ENCODE data around the gene MPL. TPM values are rescaled to one million over a fixed set of nuclear protein-coding genes. Genes with fewer than 3 reads are reported as not detected.

The MPL gene
- polyA plus RNA-seq, 1 of the 3 experiments (the other 2 are of a cell fraction): not detected

GRCh38 chr1:43293896-43294760, 43.5 kb upstream of the MPL start:
- ChIA-PET POLR2A (interaction anchor here (0.6 kb wide), 1 partner anchor 9 kb away, joined by 4 read pairs; no protein-coding TSS in a partner anchor), CTCF (interaction anchor here (0.9 kb wide), 1 partner anchor 14 kb away, joined by 3 read pairs; no protein-coding TSS in a partner anchor)
- Histone ChIP-seq H2AFZ (ENCODE audit: low read depth) (no peak overlapping the region), H3K79me2 (ENCODE audit: insufficient read depth) (no peaks in the 10 kb centered on the region), H3K9me2 (no peaks in the 10 kb centered on the region), H3K4me1 (ENCODE audit: control insufficient read depth in 1 of 2, insufficient read depth in 2 of 2, low read depth in 1 of 2, low read length in 1 of 2) (0 out of 4 replicates have a peak, but pooled peaks cover 0 to 6% of the 10 kb centered on the region in 2 experiments), H3F3A (replicated peaks; ENCODE audit: insufficient read depth) (no peaks in the 10 kb centered on the region), H3K9ac (no peak overlapping the region), H3K27me3 (ENCODE audit: insufficient read depth) (0 out of 2 replicates have a peak, but pooled peaks cover 5% of the 10 kb centered on the region), H3K9me3 (no peaks in the 10 kb centered on the region), H3K4me3 (ENCODE audit: low read depth in 2 of 2, low read length in 1 of 2) (no peak overlapping the region), H4K20me1 (ENCODE audit: insufficient read depth) (no peaks in the 10 kb centered on the region), H3K36me3 (replicated peaks in 1 of 2; ENCODE audit: control insufficient read depth in 1 of 2, insufficient read depth in 2 of 2, low read length in 1 of 2) (no peaks in the 10 kb centered on the region), H3K4me2 (no peak overlapping the region), H3K27ac (ENCODE audit: low read depth in 2 of 2, low read length in 1 of 2) (no peak overlapping the region)
- no peak for DNase-seq
- TF ChIP-seq TEAD4 (IDR thresholded peaks at IDR 0.05; ENCODE audit: borderline replicate concordance, insufficient read depth) (no peak), FOSL2 (IDR thresholded peaks at IDR 0.05; ENCODE audit: borderline replicate concordance, low read depth) (peak; percentile 3; the same call in 1 of the 2 replicates)
- 72% methylated on average over 7 of the region's 7 CpGs for WGBS (ENCODE audit: low lambda C conversion rate)

DNA sequence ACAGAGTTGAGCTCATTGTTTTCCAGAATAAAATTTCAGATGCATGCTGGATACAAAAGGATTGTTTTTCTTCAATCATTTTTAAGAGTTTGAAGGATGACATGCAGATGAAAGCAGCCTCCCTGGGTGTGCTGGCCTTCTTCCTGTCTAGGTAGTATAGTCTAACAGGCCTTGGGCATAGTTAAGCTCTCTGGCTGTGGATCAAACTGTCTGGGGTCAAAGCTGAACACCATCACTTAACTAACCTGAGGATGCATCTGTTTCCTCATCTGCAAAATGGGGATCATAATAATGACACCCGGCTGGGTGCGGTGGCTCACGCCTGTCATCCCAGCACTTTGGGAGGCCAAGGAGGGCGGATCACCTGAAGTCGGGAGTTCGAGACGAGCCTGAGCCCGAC, 42.9 kb upstream of the MPL start:
- H3K27ac ChIP-seq (ENCODE audit: low read depth in 2 of 2, low read length in 1 of 2): no peak overlapping the region
- no peak overlapping the region for H3K4me2 ChIP-seq
- 89% methylated on average over 8 of the region's 8 CpGs for WGBS (ENCODE audit: low lambda C conversion rate)

More for the DNA sequence above, 42.9 kb upstream of the MPL start:
- Histone ChIP-seq H3K9me3 (no peaks in the 10 kb centered on the region), H3K36me3 (replicated peaks in 1 of 2; ENCODE audit: control insufficient read depth in 1 of 2, insufficient read depth in 2 of 2, low read length in 1 of 2) (no peaks in the 10 kb centered on the region), H2AFZ (ENCODE audit: low read depth) (no peak overlapping the region), H3K4me1 (ENCODE audit: control insufficient read depth in 1 of 2, insufficient read depth in 2 of 2, low read depth in 1 of 2, low read length in 1 of 2) (0 out of 4 replicates have a peak, but pooled peaks cover 0 to 6% of the 10 kb centered on the region in 2 experiments), H3K27me3 (ENCODE audit: insufficient read depth) (0 out of 2 replicates have a peak, but pooled peaks cover 4% of the 10 kb centered on the region), H4K20me1 (ENCODE audit: insufficient read depth) (no peaks in the 10 kb centered on the region), H3K9me2 (no peaks in the 10 kb centered on the region), H3K79me2 (ENCODE audit: insufficient read depth) (no peaks in the 10 kb centered on the region), H3K4me3 (ENCODE audit: low read depth in 2 of 2, low read length in 1 of 2) (no peak overlapping the region), H3K9ac (no peak overlapping the region), H3F3A (replicated peaks; ENCODE audit: insufficient read depth) (no peaks in the 10 kb centered on the region)
- no peak for DNase-seq
- CTCF ChIA-PET: interaction anchor here (0.9 kb wide), 1 partner anchor 15 kb away, joined by 3 read pairs; no protein-coding TSS in a partner anchor
- POLR2A ChIA-PET: interaction anchor here (0.6 kb wide), 1 partner anchor 9 kb away, joined by 4 read pairs; no protein-coding TSS in a partner anchor
- TF ChIP-seq RCOR1 (IDR thresholded peaks at IDR 0.05; ENCODE audit: low read length) (no peak), GABPA (IDR thresholded peaks at IDR 0.05; ENCODE audit: low read depth) (no peak), MXI1 (IDR thresholded peaks at IDR 0.05; ENCODE audit: low read depth, low read length) (no peak), POLR2AphosphoS5 (IDR thresholded peaks at IDR 0.05; ENCODE audit: low read depth, low read length) (no peak)
- TF ChIP-seq, protein P1, sequence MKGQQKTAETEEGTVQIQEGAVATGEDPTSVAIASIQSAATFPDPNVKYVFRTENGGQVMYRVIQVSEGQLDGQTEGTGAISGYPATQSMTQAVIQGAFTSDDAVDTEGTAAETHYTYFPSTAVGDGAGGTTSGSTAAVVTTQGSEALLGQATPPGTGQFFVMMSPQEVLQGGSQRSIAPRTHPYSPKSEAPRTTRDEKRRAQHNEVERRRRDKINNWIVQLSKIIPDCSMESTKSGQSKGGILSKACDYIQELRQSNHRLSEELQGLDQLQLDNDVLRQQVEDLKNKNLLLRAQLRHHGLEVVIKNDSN (IDR thresholded peaks at IDR 0.05; ENCODE audit: borderline replicate concordance, low read depth): no peak
- TF ChIP-seq, protein P2, sequence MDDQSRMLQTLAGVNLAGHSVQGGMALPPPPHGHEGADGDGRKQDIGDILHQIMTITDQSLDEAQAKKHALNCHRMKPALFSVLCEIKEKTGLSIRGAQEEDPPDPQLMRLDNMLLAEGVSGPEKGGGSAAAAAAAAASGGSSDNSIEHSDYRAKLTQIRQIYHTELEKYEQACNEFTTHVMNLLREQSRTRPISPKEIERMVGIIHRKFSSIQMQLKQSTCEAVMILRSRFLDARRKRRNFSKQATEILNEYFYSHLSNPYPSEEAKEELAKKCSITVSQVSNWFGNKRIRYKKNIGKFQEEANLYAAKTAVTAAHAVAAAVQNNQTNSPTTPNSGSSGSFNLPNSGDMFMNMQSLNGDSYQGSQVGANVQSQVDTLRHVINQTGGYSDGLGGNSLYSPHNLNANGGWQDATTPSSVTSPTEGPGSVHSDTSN (IDR thresholded peaks at IDR 0.05): no peak
- TF ChIP-seq, protein P3, sequence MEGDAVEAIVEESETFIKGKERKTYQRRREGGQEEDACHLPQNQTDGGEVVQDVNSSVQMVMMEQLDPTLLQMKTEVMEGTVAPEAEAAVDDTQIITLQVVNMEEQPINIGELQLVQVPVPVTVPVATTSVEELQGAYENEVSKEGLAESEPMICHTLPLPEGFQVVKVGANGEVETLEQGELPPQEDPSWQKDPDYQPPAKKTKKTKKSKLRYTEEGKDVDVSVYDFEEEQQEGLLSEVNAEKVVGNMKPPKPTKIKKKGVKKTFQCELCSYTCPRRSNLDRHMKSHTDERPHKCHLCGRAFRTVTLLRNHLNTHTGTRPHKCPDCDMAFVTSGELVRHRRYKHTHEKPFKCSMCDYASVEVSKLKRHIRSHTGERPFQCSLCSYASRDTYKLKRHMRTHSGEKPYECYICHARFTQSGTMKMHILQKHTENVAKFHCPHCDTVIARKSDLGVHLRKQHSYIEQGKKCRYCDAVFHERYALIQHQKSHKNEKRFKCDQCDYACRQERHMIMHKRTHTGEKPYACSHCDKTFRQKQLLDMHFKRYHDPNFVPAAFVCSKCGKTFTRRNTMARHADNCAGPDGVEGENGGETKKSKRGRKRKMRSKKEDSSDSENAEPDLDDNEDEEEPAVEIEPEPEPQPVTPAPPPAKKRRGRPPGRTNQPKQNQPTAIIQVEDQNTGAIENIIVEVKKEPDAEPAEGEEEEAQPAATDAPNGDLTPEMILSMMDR (IDR thresholded peaks at IDR 0.05): no peak

Measured in SK-N-SH (cell line).